Calu3 (cell line): ENCODE results near the gene PRLH. TPM values are rescaled to one million over a fixed set of nuclear protein-coding genes. Genes with fewer than 3 reads are reported as not detected.

ENCODE experiments used
- BruUV-seq: library from RNA; stranded (reverse); fragments of 400-500 nt; replicated peaks from 2 replicates; lab custom pipeline; 2021; lab: Mats Ljungman, UMichigan
- CTCF ChIA-PET: fragments of 300-600 bp; sonication (Branson Sonifier 250); formaldehyde crosslinking; loops from one replicate; lab custom pipeline; 2022; ENCODE audit warnings: antibody characterized with exemption; lab: Charles Lee
- DNase-seq: peaks from one replicate; pipeline ENCODE4 v3.0.0; 2022
- H3K27ac Mint-ChIP-seq: one replicate; pipeline ENCODE4 v1.8.0; 2022; ENCODE audit warnings: mixed read lengths; ENCODE audit not compliant: unreplicated experiment
- H3K27me3 Mint-ChIP-seq: one replicate; pipeline ENCODE4 v1.8.0; 2022; ENCODE audit warnings: mixed read lengths; ENCODE audit not compliant: unreplicated experiment
- H3K36me3 Mint-ChIP-seq: one replicate; pipeline ENCODE4 v1.8.0; 2022; ENCODE audit warnings: mild to moderate bottlenecking, moderate library complexity, mixed read lengths; ENCODE audit not compliant: insufficient read depth, unreplicated experiment
- H3K4me1 Mint-ChIP-seq: one replicate; pipeline ENCODE4 v1.8.0; 2022; ENCODE audit warnings: mild to moderate bottlenecking, low read depth, mixed read lengths; ENCODE audit not compliant: unreplicated experiment
- H3K4me3 Mint-ChIP-seq: one replicate; pipeline ENCODE4 v1.8.0; 2022; ENCODE audit warnings: mild to moderate bottlenecking, low read depth, moderate library complexity, mixed read lengths; ENCODE audit not compliant: unreplicated experiment
- H3K9me3 Mint-ChIP-seq: one replicate; pipeline ENCODE4 v1.8.0; 2022; ENCODE audit warnings: low read depth, mixed read lengths; ENCODE audit not compliant: unreplicated experiment
- intact Hi-C: fragments of 100-400 bp; cut with micrococcal nuclease; formaldehyde crosslinking; loops from one replicate; pipeline ENCODE4 v1.10.0; 2022; ENCODE audit not compliant: unreplicated experiment
- total RNA-seq: library from RNA; stranded (reverse); gene quantifications from 2 replicates; pipeline ENCODE4 v1.2.3, GENCODE V29; 2022
- TF ChIP-seq, protein P1 (sequence below): fragments of 200-600 bp; IDR thresholded peaks from one replicate; pipeline ENCODE4 v1.8.0; 2022; ENCODE audit warnings: antibody characterized with exemption; ENCODE audit not compliant: unreplicated experiment

The PRLH gene
- total RNA-seq, 1 experiment from 2014 or later, result not detected

DNA sequence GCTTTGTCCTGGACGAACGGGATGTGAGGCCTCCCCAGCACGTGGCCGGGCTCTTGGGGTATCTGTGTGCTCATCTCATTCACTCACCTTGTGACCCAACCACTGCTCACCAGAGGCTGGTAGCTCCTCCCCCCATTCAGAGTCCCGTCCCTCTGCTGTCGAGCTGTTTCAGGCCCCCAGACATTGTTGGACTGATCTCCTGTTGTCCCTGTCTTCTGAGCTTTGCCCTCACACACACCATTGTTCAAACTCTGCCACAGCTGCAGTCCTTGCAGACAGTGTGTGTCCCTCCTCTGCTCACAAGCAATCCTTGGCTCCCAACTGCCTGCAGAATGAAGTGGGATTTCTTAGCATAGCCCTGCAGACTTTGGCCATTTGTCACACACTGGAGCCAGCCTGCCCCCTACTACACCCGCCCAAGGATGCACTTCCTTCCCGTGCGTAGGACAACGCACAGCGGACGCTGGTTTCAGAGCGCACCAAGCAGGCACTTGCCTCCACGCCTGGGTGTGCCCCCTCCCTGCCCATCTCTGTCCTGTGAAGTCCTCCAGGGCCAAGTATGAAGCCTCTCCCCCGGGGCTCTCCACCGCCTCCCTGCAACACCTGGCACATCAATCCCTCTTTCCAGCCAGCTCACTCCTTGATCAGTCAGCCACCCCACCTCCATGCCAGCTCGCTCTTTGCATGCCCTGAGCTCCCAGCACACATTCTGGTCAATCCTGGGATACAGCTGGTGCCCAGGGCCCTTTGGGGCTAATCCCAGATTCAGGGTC is 16.5 kb upstream of the PRLH start:
- intact Hi-C loops, result no loop called here
- no TSS peak for BruUV-seq
- H3K36me3 Mint-ChIP-seq, result peaks cover 5% of the 10 kb centered on the region
- DNase-seq, result no peak
- H3K9me3 Mint-ChIP-seq, result no peaks in the 10 kb centered on the region
- no peak overlapping the region for H3K27ac Mint-ChIP-seq
- H3K27me3 Mint-ChIP-seq, result no peaks in the 10 kb centered on the region
- H3K4me1 Mint-ChIP-seq, result no peaks in the 10 kb centered on the region
- H3K4me3 Mint-ChIP-seq, result no peak overlapping the region
- TF ChIP-seq, protein P1, sequence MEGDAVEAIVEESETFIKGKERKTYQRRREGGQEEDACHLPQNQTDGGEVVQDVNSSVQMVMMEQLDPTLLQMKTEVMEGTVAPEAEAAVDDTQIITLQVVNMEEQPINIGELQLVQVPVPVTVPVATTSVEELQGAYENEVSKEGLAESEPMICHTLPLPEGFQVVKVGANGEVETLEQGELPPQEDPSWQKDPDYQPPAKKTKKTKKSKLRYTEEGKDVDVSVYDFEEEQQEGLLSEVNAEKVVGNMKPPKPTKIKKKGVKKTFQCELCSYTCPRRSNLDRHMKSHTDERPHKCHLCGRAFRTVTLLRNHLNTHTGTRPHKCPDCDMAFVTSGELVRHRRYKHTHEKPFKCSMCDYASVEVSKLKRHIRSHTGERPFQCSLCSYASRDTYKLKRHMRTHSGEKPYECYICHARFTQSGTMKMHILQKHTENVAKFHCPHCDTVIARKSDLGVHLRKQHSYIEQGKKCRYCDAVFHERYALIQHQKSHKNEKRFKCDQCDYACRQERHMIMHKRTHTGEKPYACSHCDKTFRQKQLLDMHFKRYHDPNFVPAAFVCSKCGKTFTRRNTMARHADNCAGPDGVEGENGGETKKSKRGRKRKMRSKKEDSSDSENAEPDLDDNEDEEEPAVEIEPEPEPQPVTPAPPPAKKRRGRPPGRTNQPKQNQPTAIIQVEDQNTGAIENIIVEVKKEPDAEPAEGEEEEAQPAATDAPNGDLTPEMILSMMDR, result no peak
- CTCF ChIA-PET, result no interaction called here

DNA sequence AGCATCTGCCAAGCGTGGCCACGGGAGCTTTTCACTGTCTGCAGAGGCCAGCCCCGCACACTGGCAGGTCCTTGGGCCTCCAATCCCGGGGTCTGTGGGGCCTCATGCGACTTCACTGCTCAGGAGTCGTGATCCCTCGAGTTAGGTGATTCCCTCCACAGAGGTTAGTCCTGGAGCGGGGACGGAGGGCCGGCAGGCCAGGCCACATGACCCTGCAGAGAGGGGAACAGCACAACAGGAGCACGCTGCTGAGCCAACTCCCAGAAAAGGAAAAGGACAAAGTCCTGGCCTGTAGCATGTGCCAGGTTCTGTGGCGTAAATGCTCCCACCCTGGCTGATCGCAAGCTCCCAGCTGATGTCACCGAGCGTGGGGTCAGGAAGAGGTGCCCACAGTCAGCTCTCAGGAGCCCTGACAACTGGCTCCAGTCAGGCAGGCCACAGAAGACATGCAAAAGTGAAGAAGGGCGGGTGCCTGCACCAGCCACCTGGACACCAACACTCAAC is 15.3 kb upstream of the PRLH start:
- no peaks in the 10 kb centered on the region for H3K27me3 Mint-ChIP-seq
- H3K36me3 Mint-ChIP-seq, result peaks cover 5% of the 10 kb centered on the region
- no peaks in the 10 kb centered on the region for H3K9me3 Mint-ChIP-seq
- DNase-seq, result no peak
- TF ChIP-seq, protein P1, result no peak
- H3K27ac Mint-ChIP-seq, result no peak overlapping the region
- no peak overlapping the region for H3K4me3 Mint-ChIP-seq
- no TSS peak for BruUV-seq
- intact Hi-C loops, result no loop called here
- no peaks in the 10 kb centered on the region for H3K4me1 Mint-ChIP-seq
- CTCF ChIA-PET, result no interaction called here

DNA sequence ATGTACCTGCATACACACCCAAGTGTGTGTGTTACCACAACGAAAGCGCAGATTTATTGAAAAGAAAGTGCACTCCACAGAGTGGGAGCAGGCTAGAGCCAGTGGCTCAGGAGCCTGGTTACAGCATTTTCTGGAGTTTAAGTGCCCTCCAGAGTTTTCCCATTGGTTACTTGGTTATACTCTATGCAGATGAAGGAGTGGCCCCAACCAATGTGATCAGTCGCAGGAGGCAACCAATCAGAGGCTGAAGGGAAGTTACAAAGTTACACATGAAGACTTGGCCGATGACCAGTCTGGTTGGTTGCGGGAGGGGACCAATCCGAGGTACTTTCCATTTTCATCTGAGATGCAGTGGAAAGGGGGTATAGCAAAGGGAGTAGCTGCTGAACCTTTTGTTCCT is 13.5 kb upstream of the PRLH start:
- no TSS peak for BruUV-seq
- Mint-ChIP-seq H3K4me3 (no peak overlapping the region), H3K36me3 (no peaks in the 10 kb centered on the region), H3K9me3 (no peaks in the 10 kb centered on the region), H3K27ac (no peak overlapping the region), H3K4me1 (no peaks in the 10 kb centered on the region), H3K27me3 (peaks cover under 1% of the 10 kb centered on the region)
- TF ChIP-seq, protein P1, result no peak
- CTCF ChIA-PET, result no interaction called here
- intact Hi-C loops, result no loop called here
- DNase-seq, result no peak

DNA sequence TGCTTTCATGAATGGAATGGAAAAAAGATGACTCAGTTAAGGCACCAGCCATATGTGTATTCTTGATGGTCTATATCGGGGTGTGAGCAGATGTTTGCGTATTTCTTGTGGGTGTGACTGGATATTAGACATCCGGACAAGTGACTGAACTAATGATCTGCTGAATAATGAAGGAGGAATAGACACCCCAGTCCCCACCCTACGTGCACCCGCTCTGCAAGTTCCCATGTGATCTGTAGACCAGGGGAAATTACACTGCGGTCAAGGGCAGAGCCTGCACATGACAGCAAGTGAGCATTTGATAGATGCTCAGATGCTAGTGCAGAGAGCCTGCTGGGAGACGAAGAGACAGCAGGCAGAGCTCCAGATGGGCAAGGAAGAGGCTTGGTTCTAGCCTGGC is 12.4 kb upstream of the PRLH start:
- TF ChIP-seq, protein P1, result no peak
- H3K27ac Mint-ChIP-seq, result no peak overlapping the region
- intact Hi-C loops, result no loop called here
- peaks cover 11% of the 10 kb centered on the region for H3K27me3 Mint-ChIP-seq
- no peaks in the 10 kb centered on the region for H3K36me3 Mint-ChIP-seq
- no peak overlapping the region for H3K4me3 Mint-ChIP-seq
- DNase-seq, result no peak
- no peaks in the 10 kb centered on the region for H3K4me1 Mint-ChIP-seq
- no TSS peak for BruUV-seq
- no peaks in the 10 kb centered on the region for H3K9me3 Mint-ChIP-seq
- CTCF ChIA-PET, result no interaction called here
